RPMI7951 (cell line): ENCODE data around the gene PPP2R5D. TPM values are rescaled to one million over a fixed set of nuclear protein-coding genes. Genes with fewer than 3 reads are reported as not detected.
"Not testable (repeated sequence)": the region's sequence is repeated elsewhere in the genome, so short reads cannot be mapped to it uniquely, and the experiment has no call there.

Source experiments
- DNase-seq: peaks from one replicate; pipeline ENCODE4 v3.0.0-alpha.2; 2012; ENCODE audit warnings: low read depth
- total RNA-seq: library from RNA; depleted of rRNA; stranded (reverse); fragments of >200 nt; shearing (Covaris generic); gene quantifications from 2 replicates; pipeline ENCODE4 v1.2.3, GENCODE V29; 2014

PPP2R5D gene
- total RNA-seq, 1 experiment from 2014 or later = 98.6 TPM

DNA sequence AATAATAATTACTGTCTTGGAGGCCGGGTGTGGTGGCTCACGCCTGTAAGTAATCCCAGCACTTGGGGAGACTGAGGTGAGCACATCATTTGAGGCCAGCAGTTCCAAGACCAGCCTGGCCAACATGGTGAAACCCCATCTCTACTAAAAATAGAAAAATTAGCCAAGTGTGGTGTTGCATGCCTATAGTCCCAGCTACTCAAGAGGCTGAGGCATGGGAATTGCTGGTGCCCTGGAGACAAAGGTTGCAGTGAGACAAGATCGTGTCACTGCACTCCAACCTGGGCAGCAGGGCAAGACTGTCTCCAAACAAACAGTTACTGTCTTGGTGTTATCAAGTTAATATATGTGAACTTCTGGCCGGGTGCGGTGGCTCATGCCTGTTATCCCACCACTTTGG is 42.0 kb downstream of the PPP2R5D start:
- DNase-seq = no peak

DNA sequence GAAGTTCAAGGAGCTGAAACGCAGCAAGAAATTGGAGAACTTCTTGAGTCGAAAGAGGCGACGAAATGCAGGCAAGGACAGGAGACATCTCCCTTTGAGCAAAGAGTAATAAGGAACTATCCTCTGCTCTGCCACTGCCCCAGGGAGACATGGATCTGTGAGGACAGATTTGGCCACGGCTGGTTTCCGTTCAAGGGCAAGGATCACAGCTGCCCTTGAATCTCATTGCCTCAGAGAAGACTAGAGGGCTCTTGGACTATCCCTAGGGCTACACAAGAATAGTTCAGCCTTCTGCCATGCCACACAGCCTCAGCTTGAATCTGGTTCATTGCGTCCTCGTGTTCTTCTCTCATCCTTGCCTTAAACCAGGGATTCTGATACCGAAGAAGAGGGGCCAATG is 44.8 kb downstream of the PPP2R5D start:
- DNase-seq = no peak

- no peak for DNase-seq
Observed at GRCh38 chr6:43032326-43032725, 48.0 kb downstream of the PPP2R5D start.

GRCh38 chr6:43033496-43034189 is 49.3 kb downstream of the PPP2R5D start:
- DNase-seq = no peak

DNA sequence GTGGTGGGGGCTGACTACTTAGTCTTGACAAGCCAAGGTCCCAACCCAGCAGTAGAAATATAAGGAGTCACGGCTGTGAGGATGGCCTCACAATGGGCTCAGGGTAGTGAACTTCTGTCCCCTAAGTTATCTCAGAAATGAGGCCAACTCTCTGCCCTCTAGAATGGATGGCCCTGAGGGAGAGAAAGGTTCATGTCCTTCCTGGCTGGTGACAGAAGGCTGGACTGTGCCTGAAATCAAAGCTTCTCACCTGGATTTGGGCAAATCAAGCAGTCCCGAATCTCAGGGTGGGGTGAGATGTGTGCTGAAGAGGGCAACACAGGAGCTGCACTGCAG is 49.8 kb downstream of the PPP2R5D start:
- no peak for DNase-seq

GRCh38 chr6:43035495-43036194 is 51.3 kb downstream of the PPP2R5D start:
- no peak for DNase-seq

GRCh38 chr6:43036712-43037111 is 52.3 kb downstream of the PPP2R5D start:
- DNase-seq = no peak

DNA sequence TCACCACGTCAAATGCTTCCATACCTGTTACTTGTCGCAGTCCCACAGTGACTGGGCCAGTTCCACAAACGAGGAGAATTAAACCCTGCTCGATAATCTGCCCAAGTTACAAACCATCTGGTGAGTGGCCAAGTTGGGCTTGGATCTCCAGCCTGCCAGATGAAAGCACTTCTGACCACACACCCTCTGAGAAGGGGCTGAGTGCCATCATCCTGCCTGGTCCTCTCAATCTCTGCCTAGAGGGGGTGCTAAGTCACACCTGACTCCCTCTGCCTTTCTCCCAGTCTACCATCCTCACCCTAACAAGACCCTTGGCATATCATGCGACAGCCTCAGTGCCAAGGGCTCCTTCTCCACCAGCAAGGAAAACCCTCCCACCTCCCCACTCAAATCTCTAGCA is 52.8 kb downstream of the PPP2R5D start:
- DNase-seq = no peak

- no peak for DNase-seq
Observed at GRCh38 chr6:43037706-43038105, 53.3 kb downstream of the PPP2R5D start.

- DNase-seq = no peak
Observed at GRCh38 chr6:43038727-43039126, 54.4 kb downstream of the PPP2R5D start.

DNA sequence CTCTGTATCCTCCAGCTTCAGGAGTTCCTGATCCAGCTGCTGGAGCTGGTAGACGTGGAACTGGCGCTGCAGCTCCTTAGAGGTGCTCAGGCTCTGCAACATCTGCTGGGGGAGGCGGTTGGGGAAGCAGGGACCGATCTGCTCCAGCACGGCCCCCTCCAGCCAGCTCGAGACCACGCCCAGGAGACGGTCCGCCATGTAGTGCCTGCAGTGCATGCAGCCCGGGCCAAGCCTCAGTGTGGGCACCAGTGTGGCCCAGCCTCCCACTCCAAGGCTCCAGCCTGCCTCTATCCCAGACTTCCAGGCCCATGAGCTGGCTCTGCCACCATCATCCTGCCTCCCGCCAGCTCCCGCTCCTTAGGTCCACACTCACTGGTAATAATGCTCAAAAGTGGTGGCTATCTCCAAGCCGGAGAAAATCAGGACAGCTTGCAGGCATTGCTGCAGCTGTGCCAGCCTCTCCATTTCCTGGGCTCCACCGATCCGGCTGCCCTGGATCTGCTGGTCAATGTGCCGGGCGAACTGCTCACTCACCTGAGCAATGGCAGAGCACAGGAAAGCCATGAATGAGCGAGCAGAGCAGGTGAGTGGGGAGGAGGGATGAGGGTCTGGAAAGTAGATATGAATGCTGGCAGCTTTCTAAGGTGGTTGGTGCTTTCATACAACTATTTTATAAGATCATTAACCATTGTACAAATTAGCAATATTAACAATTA is 56.3 kb downstream of the PPP2R5D start:
- no peak for DNase-seq

GRCh38 chr6:43041475-43041874 is 57.1 kb downstream of the PPP2R5D start:
- not testable (repeated sequence) for DNase-seq

DNA sequence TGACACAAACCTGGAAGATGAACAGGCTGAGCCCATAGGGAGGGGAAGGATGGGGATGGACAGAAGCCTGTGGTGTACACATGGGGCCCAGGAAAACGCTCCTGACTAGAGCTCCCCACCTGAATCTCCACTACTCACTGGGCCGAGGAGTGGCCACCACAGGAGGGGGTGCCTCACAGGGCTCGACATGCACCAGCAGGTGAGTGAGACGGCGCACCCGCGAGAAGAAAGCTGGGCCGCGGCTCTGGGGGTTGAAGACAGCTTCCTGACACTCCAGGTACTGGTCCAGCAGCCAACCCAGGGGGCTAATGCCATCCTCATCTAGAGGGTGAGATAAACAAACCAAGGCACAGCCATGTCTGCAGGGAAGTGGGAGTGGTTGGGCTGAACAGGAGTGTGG is 58.9 kb downstream of the PPP2R5D start:
- no peak for DNase-seq

GRCh38 chr6:43045371-43045930 is 61.1 kb downstream of the PPP2R5D start:
- no peak for DNase-seq

DNA sequence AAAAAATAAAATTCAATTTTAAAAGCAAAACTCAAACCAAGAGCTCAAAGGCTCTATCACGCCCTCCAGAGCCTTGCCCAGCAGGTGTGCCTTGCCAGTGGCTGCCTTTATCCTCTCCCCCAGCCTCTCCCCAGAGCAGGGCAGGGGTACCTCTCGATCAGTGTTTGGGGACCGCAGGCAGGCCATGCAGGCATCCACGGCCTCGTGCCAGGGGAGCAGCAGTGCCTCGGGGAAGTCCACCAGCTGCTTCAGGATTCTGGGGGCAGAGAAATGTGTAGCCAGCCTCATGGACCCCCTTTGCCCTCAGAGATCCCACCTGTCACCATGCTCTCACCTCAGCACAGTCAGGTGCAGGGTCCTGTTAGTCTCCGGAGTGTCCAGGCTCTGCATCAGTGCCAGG is 63.6 kb downstream of the PPP2R5D start:
- DNase-seq = no peak

DNA sequence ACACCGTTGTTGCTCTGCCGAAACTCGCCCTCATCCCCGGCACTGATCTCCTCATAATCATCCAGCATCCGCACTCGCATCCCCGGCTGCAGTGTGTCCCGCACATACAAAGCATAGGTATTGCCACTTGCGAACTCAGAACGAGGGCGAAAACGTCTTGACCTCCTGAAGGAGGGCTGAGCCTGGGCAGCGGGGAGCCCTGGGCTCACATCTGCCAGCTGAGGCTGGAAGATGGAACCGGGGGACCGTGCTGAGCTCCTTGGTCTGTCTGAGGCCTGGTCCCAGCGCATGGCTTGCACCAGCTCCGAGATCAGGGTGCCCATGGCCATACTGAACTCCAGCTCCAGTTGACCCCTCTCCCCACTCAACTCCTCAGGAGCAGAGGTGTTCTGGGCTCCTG is 66.6 kb downstream of the PPP2R5D start:
- no peak for DNase-seq

GRCh38 chr6:43052225-43052841 is 68.0 kb downstream of the PPP2R5D start:
- DNase-seq = no peak

- no peak for DNase-seq
Observed at GRCh38 chr6:43052842-43053544, 68.6 kb downstream of the PPP2R5D start.

- peak; percentile 97 for DNase-seq
Observed at GRCh38 chr6:43053545-43054205, 69.3 kb downstream of the PPP2R5D start, which contains the start of gene CUL7. Gene CUL7 (minus strand): TSS chr6:43053851. CDS start chr6:43052788, 1,063 bp downstream.

DNA sequence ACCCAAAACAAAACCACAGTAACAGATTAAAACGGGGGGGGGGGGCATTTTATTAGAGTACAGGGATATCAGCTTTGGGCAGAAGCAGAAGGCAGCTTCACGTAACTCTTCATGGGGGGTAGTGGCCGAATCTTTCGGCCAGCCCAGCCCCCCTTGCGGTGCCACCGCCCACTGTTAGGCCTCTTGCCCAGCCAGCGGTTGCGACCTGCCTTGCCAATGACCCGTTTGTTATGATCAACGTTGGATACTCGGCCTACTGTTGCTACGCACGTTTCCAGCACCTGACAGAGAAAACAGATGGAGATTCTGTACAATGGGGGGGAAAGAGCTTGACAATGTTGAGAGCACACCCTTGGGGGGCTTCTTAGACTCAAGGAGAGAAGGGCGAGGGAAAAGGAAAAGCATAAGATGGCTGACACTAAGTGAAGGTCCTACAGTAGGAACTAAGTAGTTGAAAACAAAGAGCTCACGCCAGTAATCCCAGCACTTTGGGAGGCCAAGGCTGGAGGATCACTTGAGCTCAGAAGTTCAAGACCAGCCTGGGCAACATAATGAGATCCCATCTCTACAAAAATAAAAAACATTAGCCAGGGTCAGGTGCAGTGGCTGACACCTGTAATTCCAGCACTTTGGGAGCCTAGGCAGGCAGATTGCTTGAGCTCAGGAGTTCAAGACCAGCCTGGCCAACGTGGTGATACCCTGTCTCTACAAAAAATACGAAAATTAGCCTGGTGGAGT is 70.0 kb downstream of the PPP2R5D start:
- DNase-seq = peak; percentile 45
